SK-N-SH (cell line): ENCODE measurements around the gene MYO1E.

Experiments used
- EZH2phosphoT487 ChIP-seq: fragments of 200-600 bp; sonication (generic); IDR thresholded peaks from 2 replicates; pipeline ENCODE4 v1.6.1; 2017; ENCODE audit warnings: low read depth, mixed run types, mild to moderate bottlenecking, antibody characterized with exemption, moderate library complexity, borderline replicate concordance
- IRF3 ChIP-seq: fragments of 150-350 bp; IDR thresholded peaks from 2 replicates; pipeline ENCODE4 v1.6.1; 2016; ENCODE audit warnings: mild to moderate bottlenecking, low read depth, low read length
- JUND ChIP-seq: IDR thresholded peaks from 2 replicates; pipeline ENCODE4 v1.4.0; 2012
- YY1 ChIP-seq: IDR thresholded peaks from 2 replicates; pipeline ENCODE4 v1.4.0; 2012; ENCODE audit warnings: low read depth, mild to moderate bottlenecking

GRCh38 chr15:59131969-59132562, 240.6 kb downstream of the MYO1E start:
- TF ChIP-seq EZH2phosphoT487: no peak
- no peak for TF ChIP-seq JUND
- TF ChIP-seq IRF3: no peak
- TF ChIP-seq YY1: no peak
